ENCODE data around the gene TBKBP1. TPM values are rescaled to one million over a fixed set of nuclear protein-coding genes. Genes with fewer than 3 reads are reported as not detected.

Gene TBKBP1
- total RNA-seq, 2 experiments from 2014 or later = 6.2 to 6.7 TPM

DNA sequence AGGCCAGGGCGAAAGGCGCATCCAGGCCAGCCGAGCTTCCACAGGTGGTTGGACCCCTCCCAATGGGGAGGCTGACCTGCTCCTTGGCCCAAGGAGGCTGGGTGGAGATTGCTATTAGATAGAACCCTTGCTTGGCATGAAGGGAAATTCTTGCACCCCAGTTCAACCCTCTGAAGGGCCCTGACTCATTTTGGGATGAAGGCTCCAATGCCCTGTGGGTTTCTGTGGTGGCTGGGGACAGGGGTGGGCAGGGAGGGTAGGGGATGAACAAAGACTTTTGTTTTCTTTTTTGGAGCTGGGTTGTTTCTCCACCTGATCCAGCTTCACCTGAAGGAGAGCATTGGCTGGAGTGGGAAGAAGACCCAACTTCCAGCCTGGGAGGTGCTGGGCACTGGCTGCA, 22.4 kb downstream of the TBKBP1 start:
- POLR2A ChIA-PET = no interaction called here
- CTCF ChIA-PET = interaction anchor here (0.5 to 10.8 kb wide), 5 partner anchors 9 to 102 kb away, joined by 3 to 175 read pairs (median 4); partner anchors contain the start of gene TBX21

DNA sequence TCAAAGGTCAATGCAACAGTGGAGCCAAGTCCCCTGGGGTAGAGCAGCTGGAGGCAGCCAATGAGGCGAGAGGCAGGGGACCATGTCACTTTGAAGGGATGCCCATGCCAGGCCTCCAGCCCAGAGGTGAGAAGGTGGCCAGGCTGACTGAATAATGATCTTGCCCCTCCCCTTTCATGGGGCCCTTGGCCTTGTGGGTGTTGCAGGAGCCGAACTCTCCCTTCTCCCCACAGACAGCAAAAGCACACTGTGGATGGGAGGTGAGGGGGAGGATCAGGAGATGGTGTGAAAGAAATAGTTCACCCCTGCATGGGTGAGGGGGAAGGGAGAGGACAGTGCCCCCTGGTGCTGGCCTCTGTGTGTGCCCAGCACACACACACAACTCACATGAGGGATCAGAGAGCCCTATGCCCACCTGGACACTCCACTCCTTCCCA, 23.3 kb downstream of the TBKBP1 start:
- ChIA-PET CTCF (interaction anchor here (1.0 to 10.8 kb wide), 4 partner anchors 8 to 20 kb away, joined by 4 to 175 read pairs (median 16); partner anchors contain the start of gene TBX21), POLR2A (no interaction called here)

DNA sequence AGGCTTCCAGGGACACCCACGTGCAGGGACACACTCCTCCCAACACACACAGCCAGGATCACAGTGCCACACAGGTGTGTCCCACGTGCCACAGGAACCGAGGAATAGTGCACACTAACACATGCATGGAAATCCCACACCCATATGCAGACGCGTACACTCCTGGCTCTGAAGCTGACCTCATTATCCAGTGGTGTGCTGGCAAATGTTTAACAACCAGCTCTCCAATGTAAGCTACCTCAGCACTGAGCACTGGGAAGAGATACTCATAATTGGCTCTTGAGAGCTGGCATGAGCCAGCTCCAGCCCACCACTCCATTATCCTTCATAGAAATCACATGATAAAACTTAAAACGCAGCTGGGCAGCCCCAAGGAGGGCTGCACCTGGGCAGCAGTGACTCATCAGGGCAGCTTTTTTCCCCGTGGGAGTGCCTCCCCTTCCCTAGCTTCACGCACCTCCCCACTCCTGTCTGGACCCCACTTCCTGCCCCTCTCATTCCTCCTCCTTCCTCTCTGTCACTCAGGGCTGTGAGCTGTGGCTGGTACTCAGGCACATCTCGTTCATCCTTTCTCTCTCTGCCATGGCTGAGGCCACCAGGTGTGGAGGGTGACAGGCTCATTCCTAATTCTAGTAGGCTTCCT, 24.1 kb downstream of the TBKBP1 start:
- CTCF ChIA-PET = interaction anchor here (0.6 to 10.8 kb wide), 6 partner anchors 14 to 92 kb away, joined by 3 to 175 read pairs (median 10); partner anchors contain the start of genes KPNB1 and TBX21
- POLR2A ChIA-PET = interaction anchor here (0.6 to 2.4 kb wide), 5 partner anchors 12 to 69 kb away, joined by 3 to 19 read pairs (median 11); partner anchors contain the start of genes KPNB1 and TBX21

DNA sequence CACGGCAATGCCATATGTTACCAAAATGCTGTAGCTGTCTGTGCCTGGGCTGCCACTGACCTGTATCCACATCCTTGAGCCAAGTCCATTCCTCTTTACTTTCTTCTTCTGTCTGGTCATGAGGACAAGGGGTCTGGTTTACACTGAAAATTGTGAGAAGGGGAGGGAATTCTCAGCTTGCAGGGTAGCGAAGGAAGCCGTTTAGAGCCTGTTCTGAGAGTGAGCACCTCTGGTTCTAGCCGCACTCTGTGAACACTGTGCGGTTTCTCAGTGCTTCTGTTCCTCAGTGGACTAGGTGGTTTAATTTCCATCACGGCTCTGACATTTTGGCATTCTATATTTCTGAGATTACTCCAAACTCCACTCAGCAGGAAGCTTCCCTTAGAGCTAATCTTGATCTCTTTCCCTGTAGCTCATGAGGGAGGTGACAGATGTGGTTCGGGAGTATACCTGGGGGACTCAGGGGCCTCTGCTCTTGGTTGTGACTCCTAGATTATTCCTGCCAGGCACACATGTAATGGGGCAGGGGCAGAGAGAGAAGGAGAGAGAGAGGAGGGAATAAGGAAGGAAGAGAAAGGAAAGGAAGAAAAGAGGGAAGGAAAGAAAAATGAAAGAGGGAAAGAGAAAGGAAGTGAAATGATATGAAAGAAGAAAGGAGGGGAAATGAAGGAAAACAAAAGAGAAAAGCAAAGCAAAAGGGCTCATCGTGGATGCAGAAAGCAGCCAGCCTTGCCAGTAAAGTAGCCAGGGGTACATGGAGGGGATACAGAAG, 24.9 kb downstream of the TBKBP1 start:
- CTCF ChIA-PET = interaction anchor here (0.6 to 10.8 kb wide), 7 partner anchors 13 to 187 kb away, joined by 3 to 175 read pairs (median 6); partner anchors contain the start of genes KPNB1 and TBX21
- POLR2A ChIA-PET = interaction anchor here (0.6 to 2.4 kb wide), 8 partner anchors 12 to 113 kb away, joined by 3 to 19 read pairs (median 6); partner anchors contain the start of genes KPNB1, LRRC46, MRPL10 and TBX21

DNA sequence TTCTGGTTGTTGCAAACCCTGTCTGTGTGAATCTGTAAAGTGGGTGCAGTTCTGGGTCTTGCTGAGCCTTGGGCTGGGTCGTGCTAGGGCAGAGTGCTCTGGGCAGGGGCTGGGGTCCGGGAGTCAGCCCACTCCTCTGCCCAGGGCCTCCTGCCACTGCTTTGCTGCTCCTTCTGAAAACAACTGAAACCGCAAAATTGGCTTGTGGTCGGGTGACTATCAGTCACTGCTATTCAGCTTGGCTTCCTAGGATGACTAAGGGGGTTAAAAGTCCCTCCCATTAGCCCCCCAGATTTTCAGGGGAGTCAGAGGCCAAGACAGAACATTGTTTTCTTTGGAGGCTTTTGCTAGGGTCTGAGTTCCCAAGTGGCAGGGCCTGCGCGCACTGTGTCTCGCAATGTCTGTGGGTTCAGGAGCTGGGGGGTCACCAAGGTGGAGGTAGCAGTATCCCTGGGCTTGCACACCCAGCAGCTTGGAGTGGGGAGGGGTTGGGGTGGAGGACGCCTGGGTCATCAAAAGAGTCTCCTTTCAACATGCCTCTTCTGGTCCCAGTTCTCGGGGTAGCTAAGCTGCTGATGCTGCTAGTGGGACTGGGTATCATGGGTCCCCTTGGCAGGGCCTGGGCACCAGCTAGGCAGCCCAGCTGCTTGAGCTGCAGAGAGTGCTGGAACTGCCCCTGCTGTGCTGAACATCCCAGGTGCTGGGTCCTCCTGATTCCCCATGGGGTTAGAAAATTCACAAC, 25.6 kb downstream of the TBKBP1 start:
- ChIA-PET CTCF (interaction anchor here (0.6 to 10.8 kb wide), 6 partner anchors 12 to 188 kb away, joined by 3 to 175 read pairs (median 10); partner anchors contain the start of genes KPNB1 and TBX21), POLR2A (interaction anchor here (1.0 to 2.4 kb wide), 7 partner anchors 13 to 112 kb away, joined by 3 to 19 read pairs (median 8); partner anchors contain the start of genes KPNB1, LRRC46, MRPL10 and TBX21)

DNA sequence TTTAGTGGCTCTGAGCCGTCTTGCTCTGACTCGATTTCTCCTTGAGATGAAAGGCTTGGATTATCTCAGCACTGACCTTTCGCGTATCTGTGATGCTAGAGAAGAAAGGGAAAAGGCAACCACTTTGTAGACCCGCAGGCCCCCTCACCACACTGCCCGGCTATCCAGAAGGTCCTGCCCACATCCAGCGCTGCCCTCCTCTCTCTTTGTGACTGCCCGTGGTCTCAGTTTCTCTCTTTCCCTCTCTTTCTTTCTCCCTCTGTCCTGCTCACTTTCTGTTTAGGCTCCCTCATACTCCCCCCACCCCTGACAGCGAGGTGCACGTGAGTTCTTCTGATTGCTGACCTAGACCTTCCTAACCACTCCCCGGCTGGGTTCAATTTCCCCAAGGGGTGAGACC, 26.2 kb downstream of the TBKBP1 start:
- CTCF ChIA-PET = interaction anchor here (2.1 to 10.8 kb wide), 3 partner anchors 16 to 70 kb away, joined by 6 to 175 read pairs (median 13); partner anchors contain the start of gene KPNB1

DNA sequence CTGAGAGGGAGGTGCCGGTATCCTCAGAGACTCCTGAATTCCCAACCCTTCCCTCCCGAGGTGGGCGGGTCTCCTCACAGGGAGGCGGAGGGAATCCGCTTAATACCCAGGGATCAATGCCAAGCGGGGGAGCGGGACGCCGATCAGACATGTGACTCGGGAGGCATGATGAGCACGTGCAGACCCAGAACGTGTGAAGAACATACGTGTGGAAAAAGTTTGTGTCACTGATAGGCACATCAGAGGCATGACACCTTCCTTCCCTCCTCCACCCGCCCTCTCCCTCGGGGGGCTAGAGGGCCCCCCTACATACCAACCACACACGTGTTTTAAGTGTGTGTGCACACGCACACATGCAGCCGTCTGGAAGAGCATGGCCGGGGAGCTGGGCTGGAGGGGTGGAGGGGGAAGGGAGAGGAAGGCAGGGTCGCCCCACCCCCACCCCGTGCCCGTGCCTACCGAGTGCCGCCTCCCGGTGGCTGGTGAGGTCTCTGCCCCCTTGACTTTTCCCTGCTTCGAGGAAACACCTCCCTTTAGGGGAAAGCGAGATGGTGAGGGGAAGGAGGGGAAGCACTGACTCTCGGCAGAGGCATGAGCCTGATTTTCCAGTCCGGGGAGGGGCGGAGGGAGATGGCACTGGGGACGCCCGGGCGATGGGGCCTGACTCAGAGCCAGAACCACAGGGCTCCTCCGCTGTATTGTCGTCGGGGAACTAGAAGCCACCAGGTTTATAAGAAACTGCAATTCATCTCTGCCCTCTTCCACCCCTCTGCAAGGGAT, 27.0 kb downstream of the TBKBP1 start:
- CTCF ChIA-PET = interaction anchor here (0.8 to 2.1 kb wide), 7 partner anchors 9 to 69 kb away, joined by 3 to 15 read pairs (median 3); partner anchors contain the start of gene TBX21
- POLR2A ChIA-PET = interaction anchor here (0.6 to 2.0 kb wide), 5 partner anchors 12 to 58 kb away, joined by 5 to 14 read pairs (median 6); partner anchors contain the start of gene TBX21

More for the DNA sequence above, 26.2 kb downstream of the TBKBP1 start:
- POLR2A ChIA-PET = interaction anchor here (1.1 to 2.4 kb wide), 3 partner anchors 12 to 111 kb away, joined by 4 to 19 read pairs (median 16); partner anchors contain the start of genes KPNB1, LRRC46, MRPL10 and TBX21

DNA sequence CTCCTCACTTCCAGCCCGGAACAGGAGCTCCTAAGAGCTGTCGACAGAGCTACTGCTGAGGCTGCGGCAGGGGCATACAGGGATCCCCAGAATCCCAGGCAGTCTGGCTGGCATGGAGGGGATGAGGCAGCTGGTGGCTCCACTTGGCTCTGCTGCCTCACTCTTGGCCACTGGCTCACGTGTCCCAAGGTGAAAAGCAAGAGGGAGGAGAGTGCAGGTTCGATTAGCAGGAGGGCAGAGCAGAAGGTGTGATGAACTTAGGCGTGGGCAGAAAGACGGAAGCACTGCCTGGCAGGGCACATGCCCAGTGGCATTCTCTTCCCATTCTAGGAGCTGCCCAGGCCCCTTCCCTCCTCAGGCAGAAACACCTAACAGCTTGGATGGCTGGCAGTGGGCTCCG, 27.8 kb downstream of the TBKBP1 start:
- POLR2A ChIA-PET = interaction anchor here (1.3 to 2.0 kb wide), 3 partner anchors 11 to 16 kb away, joined by 5 to 14 read pairs (median 6); partner anchors contain the start of gene TBX21
- CTCF ChIA-PET = interaction anchor here (0.8 to 2.1 kb wide), 9 partner anchors 10 to 68 kb away, joined by 3 to 15 read pairs (median 3); partner anchors contain the start of gene TBX21

DNA sequence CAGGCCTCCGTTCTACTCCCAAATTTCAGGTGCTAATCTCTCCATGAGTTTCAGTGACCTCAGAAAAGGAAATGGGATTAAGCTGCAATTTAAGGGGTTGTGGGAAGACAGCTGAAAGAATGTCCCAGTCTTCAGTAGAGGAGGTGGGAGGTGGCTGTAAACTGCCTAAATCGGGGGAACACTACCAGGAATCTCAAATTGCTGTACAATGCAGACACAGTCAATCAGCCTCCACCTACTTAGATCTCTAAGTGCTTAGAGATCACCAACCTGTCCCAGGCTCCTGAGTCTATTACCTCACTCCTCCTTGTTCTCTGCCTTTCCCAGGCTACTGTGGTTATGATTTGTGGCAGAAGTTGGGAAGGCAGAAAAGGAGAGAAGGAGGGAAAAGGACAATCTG, 30.7 kb downstream of the TBKBP1 start:
- ChIA-PET CTCF (interaction anchor here (0.6 to 2.4 kb wide), 5 partner anchors 9 to 60 kb away, joined by 3 to 8 read pairs (median 4); no protein-coding TSS in a partner anchor), POLR2A (no interaction called here)

DNA sequence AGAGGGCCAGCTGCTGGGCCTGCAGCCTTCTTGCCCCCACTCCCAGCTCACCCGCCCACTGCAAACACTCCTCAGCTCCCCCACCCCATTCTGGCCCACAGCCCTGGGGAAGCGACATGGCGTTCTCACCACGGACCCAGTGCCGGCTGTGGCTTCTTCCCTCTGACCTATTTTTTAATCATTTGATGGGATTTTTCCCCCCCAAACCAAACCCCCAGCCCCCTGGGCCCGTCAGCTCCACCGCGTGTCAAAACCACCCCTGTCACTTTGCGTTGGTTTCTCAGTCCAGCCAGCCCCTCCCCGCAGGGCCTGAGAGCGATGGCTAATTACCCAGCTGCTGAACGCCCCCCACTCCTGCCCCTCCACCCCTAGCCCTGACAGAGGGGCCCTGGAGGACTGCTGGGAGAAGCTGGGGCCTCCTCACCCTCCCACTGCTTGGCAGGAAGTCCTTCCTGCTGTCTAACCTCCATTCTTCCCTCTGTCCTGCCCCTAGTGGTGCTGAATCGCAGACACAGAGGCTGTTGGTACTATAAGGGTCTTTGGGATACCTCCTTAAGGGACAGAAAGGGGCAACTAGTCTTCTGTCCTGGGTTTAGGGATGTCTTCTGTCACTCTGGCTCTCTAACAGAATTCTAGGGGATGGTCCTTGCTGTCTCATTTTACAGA, 31.6 kb downstream of the TBKBP1 start:
- POLR2A ChIA-PET = no interaction called here
- CTCF ChIA-PET = interaction anchor here (0.6 to 2.4 kb wide), 5 partner anchors 9 to 31 kb away, joined by 3 to 8 read pairs (median 4); no protein-coding TSS in a partner anchor

DNA sequence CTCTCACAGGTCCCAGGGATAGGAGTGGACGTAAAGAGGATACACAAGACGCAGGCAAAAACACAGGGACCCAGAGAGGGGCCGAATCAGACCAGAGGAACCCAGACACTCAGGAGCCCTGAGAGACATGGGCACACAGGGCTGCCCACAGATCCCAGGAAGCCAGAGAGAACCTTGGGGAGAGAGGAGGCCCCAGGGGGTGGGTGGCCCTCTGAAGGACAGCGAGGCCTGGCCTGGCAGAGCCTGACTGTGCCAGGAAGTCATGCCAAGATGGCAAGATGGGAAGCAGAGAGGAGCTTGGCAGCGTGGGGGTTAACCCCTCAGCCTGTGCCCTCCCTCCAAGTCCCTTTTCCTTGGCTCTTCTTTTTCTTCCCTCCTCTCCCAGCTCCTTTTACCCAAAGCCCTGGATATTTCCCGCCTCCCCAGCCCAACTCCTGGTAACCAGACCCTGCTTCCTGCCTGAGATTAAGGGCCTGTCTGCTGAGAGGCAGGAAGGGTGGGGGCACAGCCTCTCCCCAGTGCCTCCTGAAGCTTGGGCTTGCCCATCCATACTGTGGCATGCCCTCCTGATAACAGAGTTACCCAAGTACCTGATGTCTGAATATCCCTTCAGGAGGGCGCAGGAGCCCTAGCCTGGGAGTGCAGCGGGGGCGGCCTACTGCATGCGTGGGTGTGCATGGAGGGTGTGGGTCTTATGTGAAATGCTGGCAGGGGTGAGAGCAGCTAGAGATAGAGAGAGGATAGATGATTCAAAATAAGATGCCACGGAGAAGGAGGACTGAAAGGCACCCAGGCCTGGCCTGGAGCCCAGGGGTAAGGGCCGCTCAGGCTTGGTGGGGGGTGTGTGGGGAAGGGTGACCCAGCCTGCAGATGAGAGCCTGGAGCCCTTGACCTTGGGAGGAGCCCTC, 33.1 kb downstream of the TBKBP1 start:
- CTCF ChIA-PET = interaction anchor here (1.0 to 2.7 kb wide), 4 partner anchors 8 to 27 kb away, joined by 3 to 8 read pairs (median 6); no protein-coding TSS in a partner anchor

DNA sequence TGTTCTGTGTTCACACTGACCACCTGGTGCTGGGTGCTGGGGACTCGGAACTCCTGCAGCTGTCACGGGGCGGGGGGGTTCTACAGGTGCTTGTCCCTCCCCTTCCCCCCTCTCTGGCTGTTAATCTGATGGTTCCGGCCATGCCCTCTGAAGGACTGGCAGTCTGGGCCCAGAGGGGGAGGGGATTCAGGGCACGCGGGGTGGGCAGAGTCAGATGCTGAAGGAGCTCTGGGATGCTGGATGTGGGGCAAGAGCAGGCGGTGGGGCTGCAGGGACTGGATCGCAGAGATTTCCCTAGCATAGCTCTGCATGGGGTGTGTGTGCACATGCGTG, 33.7 kb downstream of the TBKBP1 start:
- POLR2A ChIA-PET = interaction anchor here (0.6 kb wide), 1 partner anchor 117 kb away, joined by 5 read pairs; no protein-coding TSS in a partner anchor
- CTCF ChIA-PET = interaction anchor here (0.6 to 2.7 kb wide), 5 partner anchors 10 to 41 kb away, joined by 3 to 8 read pairs (median 3); no protein-coding TSS in a partner anchor

More for the DNA sequence above, 33.1 kb downstream of the TBKBP1 start:
- POLR2A ChIA-PET = interaction anchor here (0.6 to 0.7 kb wide), 2 partner anchors 26 to 117 kb away, joined by 3 to 5 read pairs; no protein-coding TSS in a partner anchor

DNA sequence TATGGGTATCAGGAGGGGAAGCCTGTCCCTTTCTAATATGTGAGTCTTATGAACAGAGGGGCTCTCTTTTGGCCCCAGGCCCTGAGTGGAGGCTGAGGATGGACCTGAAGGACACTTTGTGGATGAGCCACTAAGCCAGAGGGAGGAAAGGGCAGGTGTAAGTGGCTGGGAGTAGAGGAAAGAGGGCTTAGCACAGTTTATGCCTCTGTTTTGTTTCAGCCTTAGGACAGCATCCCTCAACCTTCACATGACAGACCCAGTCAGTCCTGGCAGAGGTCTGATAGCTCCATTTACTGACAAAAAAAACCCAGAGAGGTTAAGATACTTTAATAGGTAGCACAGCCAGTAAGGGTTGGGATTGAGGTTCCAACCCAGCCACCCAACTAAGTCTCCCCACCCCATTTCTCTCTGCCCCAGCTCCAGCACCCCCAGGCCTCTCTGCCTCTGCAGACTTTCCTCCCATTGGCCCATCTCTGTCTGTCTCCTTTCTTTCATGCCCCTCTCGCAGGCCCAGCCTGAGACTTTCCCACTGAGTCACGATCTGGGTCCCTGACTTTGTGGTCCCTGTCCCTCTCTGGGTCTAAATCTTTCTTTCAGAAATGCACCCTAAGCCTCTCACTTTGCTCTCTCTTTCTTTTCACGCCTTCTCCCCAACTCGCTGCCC, 34.4 kb downstream of the TBKBP1 start:
- CTCF ChIA-PET = interaction anchor here (0.6 to 2.7 kb wide), 5 partner anchors 9 to 40 kb away, joined by 3 to 8 read pairs (median 3); no protein-coding TSS in a partner anchor
- POLR2A ChIA-PET = no interaction called here

DNA sequence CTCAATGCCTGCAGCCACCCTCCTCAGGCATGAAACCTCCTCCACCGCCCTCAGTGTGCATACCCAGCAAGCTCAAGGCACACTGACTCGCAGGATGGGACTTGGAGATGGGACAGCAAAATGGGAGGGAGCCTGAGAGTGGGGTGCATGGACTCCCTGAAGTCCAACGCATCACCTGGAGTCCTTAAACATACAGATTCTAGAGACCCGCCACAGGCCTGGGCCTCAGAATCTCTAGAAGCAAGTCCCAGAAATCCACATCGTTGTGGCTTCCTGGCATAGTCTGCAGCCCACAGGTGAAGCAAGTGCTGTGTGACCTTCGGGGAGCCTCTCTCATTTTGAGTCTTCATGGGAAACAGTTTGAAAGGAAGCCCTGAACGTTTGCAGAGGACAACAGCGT, 35.5 kb downstream of the TBKBP1 start:
- ChIA-PET CTCF (interaction anchor here (1.0 to 2.7 kb wide), 2 partner anchors 29 to 61 kb away, joined by 3 to 8 read pairs; no protein-coding TSS in a partner anchor), POLR2A (no interaction called here)

DNA sequence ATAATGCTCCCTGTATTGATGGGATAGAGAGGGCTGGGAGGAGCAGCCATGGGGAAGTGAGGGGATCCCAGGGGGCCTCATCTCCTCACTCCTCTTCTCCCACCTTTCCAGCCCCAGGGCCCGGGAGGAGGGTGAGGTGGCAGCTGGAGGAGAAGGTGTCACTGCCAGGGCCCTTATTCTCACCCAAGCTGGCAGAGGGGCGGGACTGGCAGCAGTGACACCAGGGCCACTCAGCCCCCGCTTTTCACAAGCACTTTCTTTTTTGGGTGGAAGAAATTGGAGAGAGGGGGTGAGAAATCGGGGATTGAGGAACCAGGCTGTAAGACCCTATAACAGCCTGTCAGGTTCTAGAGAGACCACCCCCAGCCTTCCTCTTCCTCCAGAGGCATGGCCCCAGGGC, 36.7 kb downstream of the TBKBP1 start:
- POLR2A ChIA-PET = interaction anchor here (0.7 kb wide), 1 partner anchor 60 kb away, joined by 3 read pairs; no protein-coding TSS in a partner anchor

More for the DNA sequence above, 36.7 kb downstream of the TBKBP1 start:
- CTCF ChIA-PET = interaction anchor here (3.1 to 3.7 kb wide), 4 partner anchors 11 to 30 kb away, joined by 26 to 30 read pairs (median 27); no protein-coding TSS in a partner anchor

All from activated CD8-positive, alpha-beta memory T cell treated with anti-CD3 and anti-CD28 coated beads for 36 hours (primary cell).